PFSK-1 (cell line): ENCODE data around the gene TWNK.

Experiments
- FOXP2 ChIP-seq: optimal IDR thresholded peaks from 2 replicates; pipeline ENCODE3; 2011; ENCODE audit warnings: borderline replicate concordance, control low read depth, inconsistent platforms; ENCODE audit not compliant: insufficient read depth; ENCODE audit errors: extremely low read length, extremely low read depth
- POLR2AphosphoS5 ChIP-seq: IDR thresholded peaks from 2 replicates; pipeline ENCODE4 v1.6.1; 2012; ENCODE audit warnings: low read depth, mild to moderate bottlenecking, control low read depth, low read length, moderate library complexity
- SIN3A ChIP-seq: IDR thresholded peaks from 2 replicates; pipeline ENCODE4 v1.6.1; 2012; ENCODE audit warnings: mild to moderate bottlenecking, low read length, moderate library complexity, borderline replicate concordance; ENCODE audit not compliant: insufficient read depth
- TAF1 ChIP-seq: IDR thresholded peaks from 2 replicates; pipeline ENCODE4 v1.6.1; 2012; ENCODE audit warnings: low read length, control low read depth, borderline replicate concordance; ENCODE audit not compliant: insufficient read depth
- TF ChIP-seq, protein P1 (sequence below), 2 experiments: IDR thresholded peaks; 2 replicates each; pipeline versions ENCODE4 v1.6.1 to v1.8.0; 2011 to 2012; ENCODE audit warnings: low read depth in 2 of 2, low read length in 2 of 2, control low read depth in 1 of 2, inconsistent platforms in 1 of 2, mild to moderate bottlenecking in 1 of 2, moderate library complexity in 1 of 2; ENCODE audit not compliant: insufficient read depth in 1 of 2

TWNK gene

DNA sequence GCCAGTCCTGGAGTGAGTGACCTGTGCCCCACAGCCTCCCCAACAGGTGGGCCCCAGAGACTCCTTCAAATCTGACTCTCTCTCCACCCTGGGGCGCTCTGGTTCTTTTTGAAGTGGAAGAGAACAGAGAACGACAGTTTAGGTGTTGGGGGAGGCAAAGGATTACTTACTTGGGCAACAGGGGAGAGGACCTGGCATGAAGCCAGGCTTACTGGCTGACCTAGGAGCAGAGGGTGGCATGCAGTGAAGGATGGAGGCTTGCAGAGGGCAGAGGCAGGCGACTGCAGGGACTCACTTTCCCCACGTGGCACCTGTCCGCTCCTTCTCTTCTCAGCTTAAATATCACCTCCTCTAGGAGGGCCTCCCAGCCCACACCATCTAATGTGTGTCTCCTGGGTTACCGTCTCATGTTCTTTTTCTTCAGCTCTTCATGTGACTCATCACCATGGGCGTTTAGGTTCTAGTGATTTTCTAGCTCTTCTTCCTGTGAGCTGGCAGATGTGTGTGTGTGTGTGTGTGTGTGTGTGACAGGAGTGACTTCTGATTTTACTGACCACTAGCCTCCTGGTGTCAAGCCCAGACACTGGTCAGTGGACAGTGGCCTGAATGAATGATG, 27.7 kb downstream of the TWNK start:
- TF ChIP-seq FOXP2 (no peak), TAF1 (no peak), SIN3A (no peak), POLR2AphosphoS5 (no peak)
- TF ChIP-seq, protein P1, sequence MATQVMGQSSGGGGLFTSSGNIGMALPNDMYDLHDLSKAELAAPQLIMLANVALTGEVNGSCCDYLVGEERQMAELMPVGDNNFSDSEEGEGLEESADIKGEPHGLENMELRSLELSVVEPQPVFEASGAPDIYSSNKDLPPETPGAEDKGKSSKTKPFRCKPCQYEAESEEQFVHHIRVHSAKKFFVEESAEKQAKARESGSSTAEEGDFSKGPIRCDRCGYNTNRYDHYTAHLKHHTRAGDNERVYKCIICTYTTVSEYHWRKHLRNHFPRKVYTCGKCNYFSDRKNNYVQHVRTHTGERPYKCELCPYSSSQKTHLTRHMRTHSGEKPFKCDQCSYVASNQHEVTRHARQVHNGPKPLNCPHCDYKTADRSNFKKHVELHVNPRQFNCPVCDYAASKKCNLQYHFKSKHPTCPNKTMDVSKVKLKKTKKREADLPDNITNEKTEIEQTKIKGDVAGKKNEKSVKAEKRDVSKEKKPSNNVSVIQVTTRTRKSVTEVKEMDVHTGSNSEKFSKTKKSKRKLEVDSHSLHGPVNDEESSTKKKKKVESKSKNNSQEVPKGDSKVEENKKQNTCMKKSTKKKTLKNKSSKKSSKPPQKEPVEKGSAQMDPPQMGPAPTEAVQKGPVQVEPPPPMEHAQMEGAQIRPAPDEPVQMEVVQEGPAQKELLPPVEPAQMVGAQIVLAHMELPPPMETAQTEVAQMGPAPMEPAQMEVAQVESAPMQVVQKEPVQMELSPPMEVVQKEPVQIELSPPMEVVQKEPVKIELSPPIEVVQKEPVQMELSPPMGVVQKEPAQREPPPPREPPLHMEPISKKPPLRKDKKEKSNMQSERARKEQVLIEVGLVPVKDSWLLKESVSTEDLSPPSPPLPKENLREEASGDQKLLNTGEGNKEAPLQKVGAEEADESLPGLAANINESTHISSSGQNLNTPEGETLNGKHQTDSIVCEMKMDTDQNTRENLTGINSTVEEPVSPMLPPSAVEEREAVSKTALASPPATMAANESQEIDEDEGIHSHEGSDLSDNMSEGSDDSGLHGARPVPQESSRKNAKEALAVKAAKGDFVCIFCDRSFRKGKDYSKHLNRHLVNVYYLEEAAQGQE (IDR thresholded peaks at IDR 0.05; ENCODE audit: insufficient read depth in 1 of 2, low read depth in 2 of 2, low read length in 2 of 2) = no peak

DNA sequence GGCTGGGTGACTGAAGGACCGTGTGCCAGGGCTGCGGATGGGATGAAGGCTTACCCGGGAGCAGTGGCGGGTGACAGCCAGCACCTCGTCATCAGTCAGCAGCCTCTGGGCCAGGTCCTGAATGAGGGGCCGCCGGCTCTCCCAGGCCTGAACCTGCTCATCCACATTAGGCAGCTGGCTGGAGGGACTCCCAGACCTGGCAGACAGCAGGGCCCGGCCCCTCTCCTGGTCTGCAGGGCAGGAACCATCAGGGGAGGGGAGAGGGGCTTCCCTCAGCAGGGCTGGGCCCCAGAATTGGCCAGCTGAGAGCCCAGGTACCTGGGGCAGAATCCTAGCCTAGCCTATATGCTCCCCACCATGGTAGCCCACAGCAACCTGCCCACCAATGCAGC, 28.2 kb downstream of the TWNK start:
- TF ChIP-seq SIN3A = no peak
- TF ChIP-seq FOXP2 = no peak

DNA sequence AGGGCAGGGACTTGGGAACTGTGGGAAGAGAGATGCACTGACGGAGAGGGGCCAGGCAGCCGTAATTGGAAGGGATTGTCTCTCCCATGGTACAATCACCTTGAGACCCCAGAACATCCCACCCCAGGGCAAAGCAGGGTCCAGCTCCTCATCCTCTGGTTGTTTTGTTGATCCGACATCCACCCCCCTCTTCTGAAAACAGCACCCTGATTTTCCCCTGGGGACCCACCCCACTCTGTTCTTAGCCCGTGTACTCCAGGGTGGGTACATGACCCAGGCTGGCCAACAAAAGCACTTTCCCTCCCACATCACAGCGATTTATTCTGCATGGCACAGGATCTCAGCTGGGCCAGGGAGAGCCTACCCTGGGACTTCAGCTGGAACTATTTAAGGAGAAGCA, 29.5 kb downstream of the TWNK start:
- TF ChIP-seq SIN3A (no peak), TAF1 (no peak), POLR2AphosphoS5 (no peak), FOXP2 (no peak)
- TF ChIP-seq, protein P1 (IDR thresholded peaks at IDR 0.05; ENCODE audit: insufficient read depth in 1 of 2, low read depth in 2 of 2, low read length in 2 of 2) = no peak

DNA sequence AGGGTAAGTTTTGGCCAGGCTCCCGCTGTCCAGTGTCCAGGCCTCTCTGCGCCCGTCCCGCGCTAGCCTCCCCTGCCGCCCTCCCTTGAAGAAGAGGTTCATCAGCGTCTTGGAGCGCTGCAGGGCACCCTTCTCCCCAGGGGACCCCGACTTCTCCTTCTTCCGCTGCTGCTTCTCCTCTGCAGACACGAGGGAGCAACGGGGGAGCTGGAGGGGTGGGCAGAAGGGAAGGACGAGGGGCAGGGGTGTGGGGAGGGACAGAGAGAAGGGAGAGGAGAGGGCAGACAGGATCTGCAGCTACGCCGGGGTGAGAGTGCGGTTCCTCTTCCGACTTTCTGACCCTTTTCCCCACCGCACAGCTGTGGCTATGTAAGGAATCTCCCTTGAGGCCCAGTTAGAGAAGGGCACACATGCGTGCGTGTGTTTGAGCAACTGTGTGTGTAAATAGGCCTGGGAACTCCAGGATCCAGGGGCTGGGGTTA, 30.8 kb downstream of the TWNK start:
- no peak for TF ChIP-seq FOXP2
- TF ChIP-seq TAF1 = no peak
- TF ChIP-seq POLR2AphosphoS5 = no peak
- TF ChIP-seq, protein P1 (IDR thresholded peaks at IDR 0.05; ENCODE audit: insufficient read depth in 1 of 2, low read depth in 2 of 2, low read length in 2 of 2) = no peak
- TF ChIP-seq SIN3A = no peak

DNA sequence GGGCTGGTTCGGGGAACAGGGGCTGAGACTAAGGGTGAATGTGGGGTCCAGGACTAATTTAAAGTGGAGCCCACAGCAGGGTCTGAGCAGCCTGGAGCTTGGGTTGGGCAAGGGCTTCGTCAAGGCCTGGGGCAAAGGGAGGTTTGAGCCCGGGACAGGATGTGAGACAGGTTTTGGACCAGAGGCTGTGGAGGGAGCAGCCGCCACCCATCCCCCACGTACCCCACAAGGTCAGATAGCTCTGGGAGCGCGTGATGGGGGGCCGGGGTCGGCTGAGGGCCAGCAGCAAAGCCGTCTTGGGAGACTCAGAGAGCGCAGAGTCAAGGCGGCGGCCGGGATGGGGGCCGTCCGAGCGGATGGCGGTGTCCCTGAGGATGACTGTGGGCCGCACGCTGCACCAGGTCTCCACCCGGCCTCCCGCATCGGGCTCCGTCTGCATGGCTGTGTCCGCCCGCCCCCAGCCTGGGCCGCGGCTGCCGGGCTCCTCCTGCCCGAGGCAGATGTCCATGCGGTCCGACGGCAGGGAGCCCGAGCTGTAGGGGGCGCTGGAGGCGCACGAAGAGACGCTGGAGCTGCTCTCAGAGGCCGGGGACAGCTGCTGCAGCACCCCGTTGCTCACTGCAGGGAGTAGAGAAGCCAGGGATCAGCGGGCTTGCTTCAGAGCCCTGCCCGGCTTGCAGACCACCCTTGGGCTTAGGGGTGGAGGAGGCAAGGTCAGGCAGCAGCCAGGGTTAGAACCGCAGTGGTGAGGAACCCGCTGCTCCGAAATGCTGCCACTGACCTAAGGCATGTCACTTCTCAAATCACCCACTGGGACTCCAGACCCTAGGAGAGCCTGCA, 31.5 kb downstream of the TWNK start:
- TF ChIP-seq TAF1 = no peak
- TF ChIP-seq, protein P1 (IDR thresholded peaks at IDR 0.05; ENCODE audit: insufficient read depth in 1 of 2, low read depth in 2 of 2, low read length in 2 of 2) = no peak
- TF ChIP-seq POLR2AphosphoS5 = no peak
- no peak for TF ChIP-seq SIN3A
- no peak for TF ChIP-seq FOXP2
